ENCODE data around the gene ZFHX2. TPM values are rescaled to one million over a fixed set of nuclear protein-coding genes. Genes with fewer than 3 reads are reported as not detected.

The ZFHX2 gene
- total and polyA plus RNA-seq, 2 of the 13 experiments (the other 11 are each of a cell fraction or from before 2014, with no cell fraction given): 0.17 to 0.44 TPM

- TF ChIP-seq ZNF639 (CRISPR knock-in tag; conservative IDR thresholded peaks at IDR 0.05) (no peak), ZFP37 (CRISPR knock-in tag; IDR thresholded peaks at IDR 0.05; ENCODE audit: borderline replicate concordance) (peak; percentile 89; the same call in 1 of the 2 replicates), MED1 (CRISPR knock-in tag; IDR thresholded peaks at IDR 0.05) (0 out of 2 replicates have a peak, but pooled peaks have one; percentile 18), ZNF343 (CRISPR knock-in tag; IDR thresholded peaks at IDR 0.05) (no peak), ZNF740 (CRISPR knock-in tag; IDR thresholded peaks at IDR 0.05) (0 out of 2 replicates have a peak, but pooled peaks have one; percentile 31), RBFOX2 (IDR thresholded peaks at IDR 0.05; ENCODE audit: low read depth, low read length) (no peak), IKZF1 (IDR thresholded peaks at IDR 0.05) (no peak), HOXD1 (CRISPR knock-in tag; IDR thresholded peaks at IDR 0.05) (no peak; the same call in 1 of the 2 replicates), ZNF274 (CRISPR knock-in tag; IDR thresholded peaks at IDR 0.05) (no peak), ARNT (IDR thresholded peaks at IDR 0.05) (no peak), ZNF674 (CRISPR knock-in tag; IDR thresholded peaks at IDR 0.05; ENCODE audit: low read depth) (no peak), ZNF20 (CRISPR knock-in tag; IDR thresholded peaks at IDR 0.05) (no peak), ZNF781 (CRISPR knock-in tag; IDR thresholded peaks at IDR 0.05; ENCODE audit: borderline replicate concordance, not compliant biosample characterization) (no peak), CHCHD3 (CRISPR knock-in tag; IDR thresholded peaks at IDR 0.05) (peak; percentile 53; the same call in 1 of the 2 replicates), RERE (CRISPR knock-in tag; IDR thresholded peaks at IDR 0.05; ENCODE audit: low read depth) (no peak), ZNF775 (CRISPR knock-in tag; IDR thresholded peaks at IDR 0.05; ENCODE audit: borderline replicate concordance) (no peak), KLF6 (CRISPR knock-in tag; IDR thresholded peaks at IDR 0.05) (no peak)
- TF ChIP-seq, protein P1, sequence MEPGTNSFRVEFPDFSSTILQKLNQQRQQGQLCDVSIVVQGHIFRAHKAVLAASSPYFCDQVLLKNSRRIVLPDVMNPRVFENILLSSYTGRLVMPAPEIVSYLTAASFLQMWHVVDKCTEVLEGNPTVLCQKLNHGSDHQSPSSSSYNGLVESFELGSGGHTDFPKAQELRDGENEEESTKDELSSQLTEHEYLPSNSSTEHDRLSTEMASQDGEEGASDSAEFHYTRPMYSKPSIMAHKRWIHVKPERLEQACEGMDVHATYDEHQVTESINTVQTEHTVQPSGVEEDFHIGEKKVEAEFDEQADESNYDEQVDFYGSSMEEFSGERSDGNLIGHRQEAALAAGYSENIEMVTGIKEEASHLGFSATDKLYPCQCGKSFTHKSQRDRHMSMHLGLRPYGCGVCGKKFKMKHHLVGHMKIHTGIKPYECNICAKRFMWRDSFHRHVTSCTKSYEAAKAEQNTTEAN (CRISPR knock-in tag; conservative IDR thresholded peaks at IDR 0.05): no peak
- TF ChIP-seq, protein P2, sequence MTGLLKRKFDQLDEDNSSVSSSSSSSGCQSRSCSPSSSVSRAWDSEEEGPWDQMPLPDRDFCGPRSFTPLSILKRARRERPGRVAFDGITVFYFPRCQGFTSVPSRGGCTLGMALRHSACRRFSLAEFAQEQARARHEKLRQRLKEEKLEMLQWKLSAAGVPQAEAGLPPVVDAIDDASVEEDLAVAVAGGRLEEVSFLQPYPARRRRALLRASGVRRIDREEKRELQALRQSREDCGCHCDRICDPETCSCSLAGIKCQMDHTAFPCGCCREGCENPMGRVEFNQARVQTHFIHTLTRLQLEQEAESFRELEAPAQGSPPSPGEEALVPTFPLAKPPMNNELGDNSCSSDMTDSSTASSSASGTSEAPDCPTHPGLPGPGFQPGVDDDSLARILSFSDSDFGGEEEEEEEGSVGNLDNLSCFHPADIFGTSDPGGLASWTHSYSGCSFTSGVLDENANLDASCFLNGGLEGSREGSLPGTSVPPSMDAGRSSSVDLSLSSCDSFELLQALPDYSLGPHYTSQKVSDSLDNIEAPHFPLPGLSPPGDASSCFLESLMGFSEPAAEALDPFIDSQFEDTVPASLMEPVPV (CRISPR knock-in tag; IDR thresholded peaks at IDR 0.05): no peak
Measured at GRCh38 chr14:23539248-23540140, 12.1 kb downstream of the ZFHX2 start (continued).

Data from HepG2 (cell line).